Caki2 (cell line): Measurements from ENCODE around the gene SERAC1. TPM values are rescaled to one million over a fixed set of nuclear protein-coding genes. Genes with fewer than 3 reads are reported as not detected.

ENCODE experiments used
- DNase-seq: peaks from one replicate; pipeline ENCODE4 v3.0.0-alpha.2; 2015; ENCODE audit warnings: low read depth
- in situ Hi-C: cut with HindIII; loops from 2 replicates; pipeline ENCODE4 v1.10.0; 2016; ENCODE audit warnings: low sequenced_read_pairs, low pct_unique_long_range_greater_than_20kb, mixed read lengths
- total RNA-seq: library from RNA; depleted of rRNA; stranded (reverse); fragments of >200 nt; shearing (Covaris generic); gene quantifications from 2 replicates; pipeline ENCODE4 v1.2.3, GENCODE V29; 2014; ENCODE audit warnings: low replicate concordance

Gene SERAC1
- total RNA-seq, 1 experiment from 2014 or later = 6.5 TPM

DNA sequence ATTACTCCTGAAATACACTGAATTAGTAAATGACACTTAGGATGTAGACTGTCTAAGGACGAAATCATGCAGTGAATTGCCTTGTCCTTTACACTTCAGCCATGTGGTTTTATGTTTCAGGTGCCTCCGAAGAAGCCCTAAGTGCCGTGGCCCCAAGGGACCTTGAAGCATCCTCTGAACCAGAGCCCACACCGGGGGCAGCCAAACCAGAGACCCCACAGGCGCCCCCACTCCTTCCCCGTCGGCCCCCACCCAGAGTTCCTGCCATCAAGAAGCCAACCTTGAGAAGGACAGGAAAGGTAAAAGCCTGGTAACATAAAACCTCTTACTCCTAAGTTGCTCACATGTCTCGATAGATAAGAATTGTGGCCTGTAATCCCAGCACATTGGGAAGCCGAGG lies 75.3 kb downstream of the SERAC1 start:
- DNase-seq = no peak
- in situ Hi-C loops = no loop called here

- no peak for DNase-seq
- in situ Hi-C loops = no loop called here
These were observed 80.7 kb downstream of the SERAC1 start for GRCh38 chr6:158087224-158087867.

DNA sequence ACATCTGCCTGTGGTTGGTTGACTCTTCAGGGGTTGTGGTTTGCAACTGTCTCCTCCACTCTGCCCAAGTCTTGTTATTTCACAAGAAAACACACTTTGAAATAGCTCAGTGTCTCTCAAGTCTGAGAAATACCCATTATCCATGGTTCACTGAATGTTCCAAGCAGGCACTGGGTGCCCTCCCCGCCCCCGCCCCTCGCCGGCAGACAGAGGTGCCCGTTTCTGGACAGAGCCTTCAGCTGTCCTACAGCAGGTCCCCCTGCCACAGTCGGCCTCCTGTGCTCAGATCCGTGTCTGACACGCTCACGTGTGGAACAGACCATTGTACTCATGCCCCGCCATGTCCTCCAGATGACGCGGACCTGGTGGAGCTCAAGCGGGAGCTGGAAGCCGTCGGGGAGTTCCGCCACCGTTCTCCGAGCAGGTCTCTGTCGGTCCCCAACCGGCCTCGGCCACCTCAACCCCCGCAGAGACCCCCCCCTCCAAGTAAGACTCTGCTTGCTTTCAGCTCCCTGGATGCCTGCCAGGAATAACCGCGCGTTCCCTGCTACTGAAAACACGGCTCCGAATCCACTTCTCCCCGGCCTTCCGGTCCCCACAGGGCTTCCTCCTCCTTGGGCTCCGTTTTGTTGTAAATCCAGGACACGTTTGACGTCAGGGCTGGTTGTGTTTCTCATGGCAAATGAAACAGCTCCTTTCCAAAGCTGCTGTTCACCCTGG lies 81.4 kb downstream of the SERAC1 start:
- in situ Hi-C loops = no loop called here
- no peak for DNase-seq

DNA sequence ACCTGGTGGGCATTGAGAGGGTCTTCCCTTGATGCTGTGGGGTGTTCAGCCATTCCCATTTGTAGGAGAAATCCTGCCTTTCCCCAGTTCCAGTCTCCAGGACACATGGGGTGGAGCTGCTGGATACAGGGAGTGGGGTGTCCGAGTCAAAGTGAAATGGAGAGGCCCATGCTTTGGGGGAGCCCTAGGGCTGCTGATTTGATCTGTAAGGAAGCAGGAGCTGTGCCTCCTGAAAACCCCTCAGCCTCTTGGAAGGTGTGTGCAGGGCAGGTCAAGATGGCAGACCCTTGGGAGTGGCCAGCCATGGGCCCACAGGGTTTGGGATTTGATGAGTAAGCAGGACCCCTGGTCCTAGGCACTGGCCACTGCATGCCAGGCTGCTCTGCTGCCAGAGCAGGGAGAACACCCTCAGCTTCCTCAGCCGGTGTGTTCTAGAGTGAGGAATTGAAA lies 82.0 kb downstream of the SERAC1 start:
- no peak for DNase-seq
- in situ Hi-C loops = no loop called here

GRCh38 chr6:158085261-158086053 lies 82.6 kb downstream of the SERAC1 start:
- DNase-seq = no peak
- in situ Hi-C loops = no loop called here

DNA sequence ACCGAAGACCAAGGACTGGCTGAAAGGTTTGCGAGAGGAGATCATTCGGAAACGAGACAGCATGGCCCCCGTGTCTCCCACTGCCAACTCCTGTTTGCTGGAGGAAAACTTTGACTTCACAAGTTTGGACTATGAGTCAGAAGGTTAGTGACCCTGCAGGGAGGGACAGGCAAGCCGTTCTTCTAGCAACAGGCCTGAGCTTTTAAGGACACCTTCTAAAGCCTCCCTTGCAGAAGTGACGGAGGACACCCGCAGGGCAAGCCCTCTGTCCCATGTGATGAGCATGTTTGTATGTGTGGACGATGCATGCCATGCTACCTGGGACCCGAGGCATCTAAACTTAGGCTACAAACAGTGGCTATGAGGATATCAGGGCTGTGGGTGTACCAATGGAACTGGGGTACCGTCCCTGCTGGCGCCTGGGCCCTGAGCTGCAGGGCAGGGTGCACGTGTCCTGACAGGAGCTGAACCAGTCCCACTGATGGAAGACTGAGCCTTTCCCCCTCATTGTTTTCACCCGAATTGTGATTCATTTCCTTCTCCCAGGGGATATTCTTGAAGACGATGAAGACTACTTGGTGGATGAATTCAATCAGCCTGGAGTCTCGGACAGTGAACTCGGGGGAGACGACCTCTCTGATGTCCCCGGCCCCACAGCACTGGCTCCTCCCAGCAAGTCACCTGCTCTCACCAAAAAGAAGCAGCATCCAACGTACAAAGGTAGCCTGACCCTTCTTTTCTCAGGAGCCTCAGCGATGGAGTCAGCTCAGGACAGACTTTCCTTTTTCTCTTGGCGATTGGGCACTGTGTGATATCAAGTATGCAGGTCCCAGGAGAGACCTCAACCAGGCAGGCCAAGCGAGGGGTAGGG lies 84.4 kb downstream of the SERAC1 start:
- no peak for DNase-seq
- in situ Hi-C loops = no loop called here

GRCh38 chr6:158081657-158081935 lies 86.5 kb downstream of the SERAC1 start:
- no peak for DNase-seq
- in situ Hi-C loops = no loop called here

GRCh38 chr6:158080849-158081656 lies 87.0 kb downstream of the SERAC1 start:
- in situ Hi-C loops = no loop called here
- no peak for DNase-seq

DNA sequence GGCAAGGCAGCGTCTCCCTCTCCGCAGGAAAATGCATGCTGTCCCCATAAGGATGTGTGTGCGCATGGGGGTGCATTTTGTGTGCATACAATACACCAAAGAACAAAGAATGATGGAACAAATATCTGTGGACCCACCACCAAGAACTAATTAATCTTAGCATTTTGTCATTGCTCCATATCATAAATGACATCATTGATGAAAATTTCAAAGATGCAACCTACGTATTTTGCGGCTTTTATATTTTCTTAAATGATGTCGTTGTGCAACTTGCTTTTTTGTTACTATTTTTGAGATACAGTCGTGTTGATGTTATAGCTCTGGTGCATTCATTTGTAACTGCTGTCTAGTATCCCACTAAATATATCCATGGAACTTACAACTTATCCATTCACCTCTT lies 89.7 kb downstream of the SERAC1 start:
- in situ Hi-C loops = no loop called here
- no peak for DNase-seq

DNA sequence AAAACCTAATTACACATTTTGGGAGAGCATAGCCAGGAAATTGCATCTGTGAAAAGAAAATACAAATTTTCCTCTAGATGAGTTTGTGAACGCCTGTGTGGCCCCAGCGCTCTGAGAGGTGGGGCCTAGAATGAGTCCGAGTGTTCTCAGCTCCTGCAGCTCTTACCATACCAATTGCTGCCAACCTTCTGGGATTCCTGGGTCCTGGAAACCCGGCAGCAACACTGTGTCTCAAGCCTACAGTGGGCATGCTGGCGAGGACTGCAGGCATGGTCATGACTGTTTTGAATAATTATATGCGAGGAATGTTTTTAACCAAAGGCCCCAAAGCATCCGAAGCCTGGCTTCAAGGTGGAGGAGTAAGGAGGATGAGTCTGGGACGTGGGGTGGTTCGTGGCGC lies 90.4 kb downstream of the SERAC1 start:
- DNase-seq = no peak
- in situ Hi-C loops = no loop called here

DNA sequence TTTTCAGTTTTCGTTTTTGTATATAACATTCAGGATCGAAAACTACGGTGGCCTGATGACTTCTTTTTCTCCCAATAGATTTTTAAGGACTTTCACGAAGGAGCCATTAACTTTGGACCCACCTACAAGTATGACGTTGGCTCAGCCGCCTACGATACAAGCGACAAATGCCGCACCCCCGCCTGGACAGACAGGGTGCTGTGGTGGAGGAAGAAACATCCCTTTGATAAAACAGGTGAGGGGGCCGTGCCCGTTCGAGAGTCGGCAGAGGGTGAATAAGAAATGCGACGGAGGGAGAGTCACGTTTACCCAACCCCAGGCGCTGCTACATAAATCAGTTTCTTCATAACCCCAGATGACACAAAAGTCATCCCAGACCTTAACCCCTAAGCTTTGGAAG lies 91.5 kb downstream of the SERAC1 start:
- no peak for DNase-seq
- in situ Hi-C loops = no loop called here

GRCh38 chr6:158073776-158074175 lies 94.3 kb downstream of the SERAC1 start:
- DNase-seq = no peak
- in situ Hi-C loops = no loop called here

DNA sequence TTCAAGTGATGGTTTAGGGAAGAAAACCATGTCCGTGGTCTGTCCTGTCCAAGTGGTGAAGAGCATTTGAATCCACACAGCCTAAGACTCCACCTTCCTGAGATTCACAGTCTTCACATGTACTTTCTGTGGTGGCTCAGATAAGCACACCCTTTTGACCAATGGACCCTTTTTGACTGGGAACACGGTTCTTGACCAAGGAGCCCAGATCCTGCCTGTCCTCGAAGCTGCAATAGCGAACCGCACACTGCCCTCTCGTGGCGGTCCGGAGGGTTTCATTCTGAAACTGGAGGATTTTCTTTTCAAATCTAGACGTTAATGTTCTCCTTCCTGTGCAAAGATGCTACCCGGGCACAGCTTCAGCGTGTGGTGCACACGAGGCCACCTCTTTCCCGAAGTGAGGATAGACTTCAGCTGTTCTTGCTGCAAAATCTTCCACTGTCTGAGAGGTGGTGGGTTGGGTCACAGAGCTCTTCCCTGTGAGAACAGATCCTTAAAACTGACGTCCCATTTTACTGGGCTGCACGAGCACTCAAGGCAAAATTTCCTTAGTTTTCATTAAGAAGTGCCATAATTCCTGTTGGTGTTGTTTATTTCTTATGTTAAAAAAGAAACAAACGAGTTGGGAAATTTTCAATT lies 95.9 kb downstream of the SERAC1 start:
- peak; percentile 53 for DNase-seq
- in situ Hi-C loops = no loop called here

DNA sequence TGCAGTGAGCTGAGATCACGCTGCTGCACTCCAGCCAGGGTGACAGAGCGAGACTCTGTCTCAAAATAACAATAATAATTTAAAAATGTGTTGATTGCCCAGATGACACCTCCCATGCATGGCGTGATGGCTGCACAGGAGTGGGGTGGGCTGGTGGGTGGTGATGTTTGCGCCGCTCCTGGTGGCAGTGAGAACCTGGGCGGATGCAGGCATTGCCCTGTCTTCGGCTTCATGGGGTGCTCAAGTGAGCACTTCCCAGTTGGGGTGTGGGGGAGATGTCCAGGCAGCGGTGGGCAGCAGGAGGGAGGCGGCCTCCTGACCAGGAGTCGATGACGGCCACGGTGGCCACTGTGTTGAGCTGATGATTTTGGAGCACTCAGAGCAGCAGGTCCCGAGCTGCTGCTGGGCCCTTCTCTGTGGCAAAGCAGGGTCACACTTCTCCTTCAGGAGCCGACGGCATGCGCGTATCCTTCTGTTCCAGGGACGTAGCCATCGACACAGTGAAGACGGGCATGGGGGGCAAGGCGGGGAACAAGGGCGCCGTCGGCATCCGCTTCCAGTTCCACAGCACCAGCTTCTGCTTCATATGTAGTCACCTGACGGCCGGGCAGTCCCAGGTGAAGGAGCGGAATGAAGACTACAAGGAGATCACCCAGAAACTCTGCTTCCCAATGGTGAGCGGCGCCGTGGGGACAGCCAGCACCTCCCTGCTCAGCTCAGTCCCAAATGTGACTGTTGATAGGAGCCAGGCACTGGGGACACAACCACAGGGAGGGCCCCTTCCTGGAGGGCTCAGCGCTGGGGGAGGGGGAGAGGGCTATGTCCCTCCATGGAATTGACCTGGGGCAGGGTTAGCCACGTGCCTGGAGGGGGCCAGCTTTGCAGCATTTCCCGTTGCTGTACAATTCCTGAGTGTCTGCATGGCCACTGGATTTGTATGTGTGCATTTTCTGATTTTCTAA lies 96.7 kb downstream of the SERAC1 start:
- DNase-seq = no peak
- in situ Hi-C loops = no loop called here

- in situ Hi-C loops = no loop called here
- no peak for DNase-seq
These were observed 97.5 kb downstream of the SERAC1 start for GRCh38 chr6:158070513-158070912.

DNA sequence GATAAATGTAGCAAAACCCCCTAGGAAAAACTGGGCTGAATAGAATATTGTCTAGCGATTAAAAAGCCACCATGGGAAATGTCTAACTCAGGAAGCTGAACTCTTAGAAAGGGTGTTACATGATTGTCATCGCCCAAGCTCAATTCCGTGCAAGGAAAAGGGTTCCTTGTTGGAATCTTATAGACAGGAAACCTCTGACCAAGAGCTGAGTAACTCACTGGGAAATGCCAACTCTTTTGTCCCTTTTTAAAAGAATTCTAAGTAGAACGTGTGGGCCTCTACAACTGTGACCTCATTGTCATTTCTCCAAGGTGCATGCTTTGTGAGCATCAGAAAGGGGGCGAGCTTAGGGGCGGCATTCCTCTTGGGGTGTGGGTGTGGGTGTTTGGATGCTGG lies 98.3 kb downstream of the SERAC1 start:
- in situ Hi-C loops = no loop called here
- no peak for DNase-seq
